Osteocyte (in vitro differentiated cells): Measurements from ENCODE around the gene CNKSR2. TPM values are rescaled to one million over a fixed set of nuclear protein-coding genes. Genes with fewer than 3 reads are reported as not detected.

ENCODE experiments used
- DNase-seq: peaks from one replicate; pipeline ENCODE4 v3.0.0; 2021; ENCODE audit warnings: mixed read lengths; ENCODE audit not compliant: unreplicated experiment; ENCODE audit errors: extremely low spot score
- H3K27ac Mint-ChIP-seq: one replicate; pipeline ENCODE4 v1.8.0; 2021; ENCODE audit warnings: mild to moderate bottlenecking, mixed read lengths; ENCODE audit not compliant: unreplicated experiment
- H3K27me3 Mint-ChIP-seq: one replicate; pipeline ENCODE4 v1.8.0; 2021; ENCODE audit warnings: mixed read lengths; ENCODE audit not compliant: unreplicated experiment
- H3K36me3 Mint-ChIP-seq: one replicate; pipeline ENCODE4 v1.8.0; 2021; ENCODE audit warnings: mixed read lengths; ENCODE audit not compliant: unreplicated experiment
- H3K4me1 Mint-ChIP-seq: one replicate; pipeline ENCODE4 v1.8.0; 2021; ENCODE audit warnings: mixed read lengths; ENCODE audit not compliant: unreplicated experiment
- H3K4me3 Mint-ChIP-seq: one replicate; pipeline ENCODE4 v1.8.0; 2021; ENCODE audit warnings: mild to moderate bottlenecking, moderate library complexity, mixed read lengths; ENCODE audit not compliant: unreplicated experiment
- H3K9me3 Mint-ChIP-seq: one replicate; pipeline ENCODE4 v1.8.0; 2021; ENCODE audit warnings: mixed read lengths; ENCODE audit not compliant: unreplicated experiment
- total RNA-seq: library from RNA; stranded (reverse); gene quantifications from 2 replicates; pipeline ENCODE4 v1.2.1, GENCODE V29; 2021
- TF ChIP-seq, protein P1 (sequence below): fragments of 200-600 bp; sonication (generic); IDR thresholded peaks from 2 replicates; pipeline ENCODE4 v1.5.0; 2021; ENCODE audit warnings: antibody characterized with exemption, mild to moderate bottlenecking, moderate library complexity

Gene CNKSR2
- total RNA-seq, 1 donor from 2014 or later: 1.1 TPM

DNA sequence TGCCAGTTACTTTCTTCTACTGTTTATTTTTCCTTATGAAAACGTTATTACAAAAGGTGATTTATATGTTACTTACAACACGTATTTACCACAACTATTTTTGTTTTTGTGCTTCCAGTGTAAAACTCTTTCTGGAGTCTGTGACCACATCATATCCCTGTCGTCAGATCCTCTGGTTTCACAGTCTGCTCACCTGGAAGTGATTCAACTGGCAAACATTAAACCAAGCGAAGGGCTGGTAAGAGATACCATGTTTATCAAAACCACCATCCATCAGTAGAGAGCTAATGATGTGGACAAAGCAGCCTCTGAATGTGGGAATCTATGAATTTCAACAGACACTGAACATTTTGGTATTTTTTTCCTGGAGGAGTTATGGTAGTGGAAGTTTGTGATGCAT, 116.1 kb downstream of the CNKSR2 start:
- no peak for DNase-seq
- no peak overlapping the region for H3K27ac Mint-ChIP-seq
- peaks cover 4% of the 10 kb centered on the region for H3K27me3 Mint-ChIP-seq
- H3K4me3 Mint-ChIP-seq: no peak overlapping the region
- TF ChIP-seq, protein P1, sequence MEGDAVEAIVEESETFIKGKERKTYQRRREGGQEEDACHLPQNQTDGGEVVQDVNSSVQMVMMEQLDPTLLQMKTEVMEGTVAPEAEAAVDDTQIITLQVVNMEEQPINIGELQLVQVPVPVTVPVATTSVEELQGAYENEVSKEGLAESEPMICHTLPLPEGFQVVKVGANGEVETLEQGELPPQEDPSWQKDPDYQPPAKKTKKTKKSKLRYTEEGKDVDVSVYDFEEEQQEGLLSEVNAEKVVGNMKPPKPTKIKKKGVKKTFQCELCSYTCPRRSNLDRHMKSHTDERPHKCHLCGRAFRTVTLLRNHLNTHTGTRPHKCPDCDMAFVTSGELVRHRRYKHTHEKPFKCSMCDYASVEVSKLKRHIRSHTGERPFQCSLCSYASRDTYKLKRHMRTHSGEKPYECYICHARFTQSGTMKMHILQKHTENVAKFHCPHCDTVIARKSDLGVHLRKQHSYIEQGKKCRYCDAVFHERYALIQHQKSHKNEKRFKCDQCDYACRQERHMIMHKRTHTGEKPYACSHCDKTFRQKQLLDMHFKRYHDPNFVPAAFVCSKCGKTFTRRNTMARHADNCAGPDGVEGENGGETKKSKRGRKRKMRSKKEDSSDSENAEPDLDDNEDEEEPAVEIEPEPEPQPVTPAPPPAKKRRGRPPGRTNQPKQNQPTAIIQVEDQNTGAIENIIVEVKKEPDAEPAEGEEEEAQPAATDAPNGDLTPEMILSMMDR: no peak
- H3K4me1 Mint-ChIP-seq: peaks cover 12% of the 10 kb centered on the region
- no peaks in the 10 kb centered on the region for H3K36me3 Mint-ChIP-seq
- no peaks in the 10 kb centered on the region for H3K9me3 Mint-ChIP-seq

DNA sequence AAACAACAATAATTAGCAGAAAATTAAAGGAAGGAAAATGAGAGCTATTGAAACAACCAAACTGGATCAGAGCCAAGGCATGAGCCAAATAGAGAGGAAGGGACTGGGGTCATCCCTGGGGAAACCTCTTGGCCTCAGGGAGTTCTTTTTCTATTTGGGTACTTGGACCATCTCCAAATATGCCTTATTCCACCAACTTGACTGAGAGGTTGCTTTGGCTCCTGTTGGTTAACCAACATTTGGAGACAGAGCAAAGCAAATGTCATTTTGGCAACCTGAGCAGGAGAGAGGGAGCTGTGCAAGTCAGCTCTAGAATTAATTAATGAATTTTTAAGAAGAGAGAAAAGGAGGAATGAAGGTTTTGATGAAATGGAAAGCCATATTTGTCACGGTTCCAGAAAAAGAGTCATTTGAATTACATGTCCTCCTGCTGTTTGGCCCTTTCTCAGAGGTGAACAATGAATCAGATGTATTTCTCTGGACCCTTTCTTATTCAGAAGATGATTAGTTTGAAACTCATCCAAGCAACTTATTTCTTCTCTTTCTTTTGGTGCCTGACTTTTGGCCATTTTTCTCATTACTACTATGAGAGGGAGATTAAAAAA, 119.1 kb downstream of the CNKSR2 start:
- Mint-ChIP-seq H3K36me3 (no peaks in the 10 kb centered on the region), H3K4me1 (peaks cover 8% of the 10 kb centered on the region), H3K4me3 (no peak overlapping the region), H3K9me3 (no peaks in the 10 kb centered on the region), H3K27me3 (peaks cover 4% of the 10 kb centered on the region), H3K27ac (no peak overlapping the region)
- no peak for DNase-seq
- TF ChIP-seq, protein P1: no peak

DNA sequence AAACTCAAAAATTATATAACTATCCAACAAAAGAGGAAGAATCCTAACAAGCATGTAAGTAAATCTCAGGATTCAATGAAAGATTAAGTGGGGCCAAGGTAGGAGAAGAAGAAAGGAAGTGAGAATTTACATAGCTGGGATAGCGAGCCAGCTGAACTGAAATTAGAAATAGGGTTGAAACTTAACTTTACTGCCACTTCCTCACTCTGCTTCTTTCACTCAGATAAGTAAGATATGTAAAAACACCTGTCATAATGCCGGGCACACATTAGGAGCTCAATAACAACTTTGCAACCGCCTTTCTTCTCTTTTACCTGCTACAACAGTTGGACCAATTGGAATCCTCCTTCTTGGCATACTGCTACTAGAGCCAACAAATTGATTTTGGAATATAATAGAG, 129.4 kb downstream of the CNKSR2 start:
- no peak overlapping the region for H3K27ac Mint-ChIP-seq
- no peak for DNase-seq
- H3K4me1 Mint-ChIP-seq: peaks cover 1% of the 10 kb centered on the region
- no peak overlapping the region for H3K4me3 Mint-ChIP-seq
- no peaks in the 10 kb centered on the region for H3K9me3 Mint-ChIP-seq
- H3K27me3 Mint-ChIP-seq: no peaks in the 10 kb centered on the region
- no peaks in the 10 kb centered on the region for H3K36me3 Mint-ChIP-seq
- TF ChIP-seq, protein P1: no peak

DNA sequence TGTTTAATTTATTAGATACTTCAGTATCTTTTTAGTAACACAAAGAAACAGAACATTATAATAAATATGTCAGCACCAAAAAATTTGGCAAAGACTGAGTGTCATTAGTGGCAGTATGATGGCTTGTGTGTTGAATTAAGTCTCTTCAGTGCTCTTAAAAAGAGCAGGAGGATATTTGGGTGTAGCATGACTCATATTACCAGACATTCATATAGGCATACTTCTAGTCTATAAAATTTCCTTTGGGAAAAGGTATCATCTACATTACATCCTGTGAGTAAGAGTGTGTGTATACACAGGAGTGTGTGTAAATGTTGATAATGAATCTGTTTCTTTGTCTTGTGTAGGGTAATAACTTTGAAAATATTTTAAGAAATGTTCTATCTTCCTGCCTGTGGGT, 135.7 kb downstream of the CNKSR2 start:
- TF ChIP-seq, protein P1: no peak
- Mint-ChIP-seq H3K4me1 (peaks cover 6% of the 10 kb centered on the region), H3K27me3 (no peaks in the 10 kb centered on the region), H3K27ac (no peak overlapping the region), H3K36me3 (no peaks in the 10 kb centered on the region), H3K4me3 (no peak overlapping the region), H3K9me3 (no peaks in the 10 kb centered on the region)
- no peak for DNase-seq

DNA sequence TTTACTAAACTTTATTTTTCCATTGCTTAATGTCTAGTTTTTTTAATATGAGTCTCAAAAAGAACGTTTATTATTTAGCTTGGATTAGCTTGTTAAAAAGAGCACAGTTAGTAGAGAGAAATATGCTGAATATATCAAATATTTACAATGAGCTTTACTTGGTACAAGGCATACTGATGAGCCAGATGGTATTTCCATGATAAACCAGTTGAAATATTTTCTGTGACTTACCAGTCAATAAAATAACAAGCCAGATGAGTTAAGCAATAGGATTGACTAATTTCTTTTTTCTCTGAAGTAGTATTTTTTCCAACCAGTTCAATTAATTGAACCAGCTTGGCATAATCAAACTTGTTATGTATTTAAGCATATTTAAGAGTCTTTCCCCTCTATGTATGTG, 149.8 kb downstream of the CNKSR2 start:
- DNase-seq: no peak
- Mint-ChIP-seq H3K9me3 (no peaks in the 10 kb centered on the region), H3K27ac (no peak overlapping the region), H3K27me3 (no peaks in the 10 kb centered on the region), H3K4me3 (no peak overlapping the region), H3K36me3 (no peaks in the 10 kb centered on the region), H3K4me1 (peaks cover 15% of the 10 kb centered on the region)
- TF ChIP-seq, protein P1: no peak
